ENCODE data around the gene UTP15. TPM values are rescaled to one million over a fixed set of nuclear protein-coding genes. Genes with fewer than 3 reads are reported as not detected.
A peak's percentile ranks its signal among the peaks of the same experiment; 100 is the strongest.

The UTP15 gene
- total RNA-seq, 2 donors from 2014 or later = 11.6 to 61.0 TPM

- H3K4me3 ChIP-seq = no peak overlapping the region
- peaks cover 13 to 35% of the 10 kb centered on the region in 2 donors for H3K4me1 ChIP-seq (ENCODE audit: control insufficient read depth in 1 of 2, low read depth in 2 of 2)
- no peak for TF ChIP-seq CTCF (IDR thresholded peaks at IDR 0.05)
- H3K27me3 ChIP-seq (replicated peaks; ENCODE audit: insufficient read depth) = no peaks in the 10 kb centered on the region
- no peak for ATAC-seq (ENCODE audit: insufficient number of reproducible peaks, low FRiP score, low read depth)
- H3K36me3 ChIP-seq = no peaks in the 10 kb centered on the region
- DNase-seq (ENCODE audit: low spot score) = no peak
- H3K27ac ChIP-seq = peak overlapping the region; percentile 45 to 51
- H3K9me3 ChIP-seq = no peaks in the 10 kb centered on the region
Observed at GRCh38 chr5:73525606-73526203, 39.8 kb upstream of the UTP15 start.

GRCh38 chr5:73528248-73528647, 37.3 kb upstream of the UTP15 start:
- ATAC-seq (ENCODE audit: insufficient number of reproducible peaks, low FRiP score, low read depth) (no peak), DNase-seq (ENCODE audit: low spot score) (no peak)
- Histone ChIP-seq H3K4me1 (ENCODE audit: control insufficient read depth in 1 of 2, low read depth in 2 of 2) (peaks cover 10 to 28% of the 10 kb centered on the region in 2 donors), H3K36me3 (no peaks in the 10 kb centered on the region), H3K9me3 (no peaks in the 10 kb centered on the region), H3K4me3 (no peak overlapping the region), H3K27me3 (replicated peaks; ENCODE audit: insufficient read depth) (no peaks in the 10 kb centered on the region), H3K27ac (no peak overlapping the region)
- no peak for TF ChIP-seq CTCF (IDR thresholded peaks at IDR 0.05)

GRCh38 chr5:73529081-73529480, 36.5 kb upstream of the UTP15 start:
- no peak for TF ChIP-seq CTCF (IDR thresholded peaks at IDR 0.05)
- ATAC-seq (ENCODE audit: insufficient number of reproducible peaks, low FRiP score, low read depth) (no peak), DNase-seq (ENCODE audit: low spot score) (no peak)
- H3K9me3 ChIP-seq = no peaks in the 10 kb centered on the region
- no peaks in the 10 kb centered on the region for H3K27me3 ChIP-seq (replicated peaks; ENCODE audit: insufficient read depth)
- no peak overlapping the region for H3K4me3 ChIP-seq
- H3K27ac ChIP-seq = no peak overlapping the region
- no peaks in the 10 kb centered on the region for H3K36me3 ChIP-seq
- H3K4me1 ChIP-seq (ENCODE audit: control insufficient read depth in 1 of 2, low read depth in 2 of 2) = peaks cover 10 to 20% of the 10 kb centered on the region in 2 donors

- TF ChIP-seq CTCF (IDR thresholded peaks at IDR 0.05) = no peak
- H3K4me1 ChIP-seq (ENCODE audit: control insufficient read depth in 1 of 2, low read depth in 2 of 2) = peaks cover 0 to 3% of the 10 kb centered on the region in 2 donors
- ATAC-seq (ENCODE audit: insufficient number of reproducible peaks, low FRiP score, low read depth) = no peak
Observed at GRCh38 chr5:73531356-73531755, 34.2 kb upstream of the UTP15 start.

GRCh38 chr5:73532195-73532594, 33.3 kb upstream of the UTP15 start:
- DNase-seq (ENCODE audit: low spot score) (no peak), ATAC-seq (ENCODE audit: insufficient number of reproducible peaks, low FRiP score, low read depth) (no peak)
- Histone ChIP-seq H3K27ac (no peak overlapping the region), H3K27me3 (replicated peaks; ENCODE audit: insufficient read depth) (no peaks in the 10 kb centered on the region), H3K4me1 (ENCODE audit: control insufficient read depth in 1 of 2, low read depth in 2 of 2) (no peaks in the 10 kb centered on the region), H3K4me3 (no peak overlapping the region), H3K36me3 (no peaks in the 10 kb centered on the region), H3K9me3 (no peaks in the 10 kb centered on the region)
- no peak for TF ChIP-seq CTCF (IDR thresholded peaks at IDR 0.05)

More at GRCh38 chr5:73531356-73531755, 34.2 kb upstream of the UTP15 start:
- H3K9me3 ChIP-seq = no peaks in the 10 kb centered on the region
- no peak for DNase-seq (ENCODE audit: low spot score)
- no peaks in the 10 kb centered on the region for H3K27me3 ChIP-seq (replicated peaks; ENCODE audit: insufficient read depth)
- no peak overlapping the region for H3K27ac ChIP-seq
- H3K36me3 ChIP-seq = no peaks in the 10 kb centered on the region
- H3K4me3 ChIP-seq = no peak overlapping the region

All from thoracic aorta (tissue), 2 donors.